Central memory CD8-positive, alpha-beta T cell (primary cell): ENCODE results near the gene HOXD13.

ENCODE experiments used
- ATAC-seq: fragments of 150-1000 bp; cut with Tn5 transposase; replicated peaks from 2 replicates; pipeline ENCODE4 v1.10.0; 2022; ENCODE audit warnings: mild to moderate bottlenecking, moderate FRiP score, moderate number of reproducible peaks; ENCODE audit not compliant: poor library complexity, severe bottlenecking; ENCODE audit errors: extremely low read depth
- DNase-seq, 2 donors: peaks; one replicate each; pipeline ENCODE4 v3.0.0; 2021; ENCODE audit warnings: low spot score in 2 of 2
- H3K27ac Mint-ChIP-seq: one replicate; pipeline ENCODE4 v1.8.0; 2022; ENCODE audit warnings: low read depth, mild to moderate bottlenecking, moderate library complexity, mixed read lengths
- H3K27me3 Mint-ChIP-seq: one replicate; pipeline ENCODE4 v1.8.0; 2022; ENCODE audit warnings: mixed read lengths
- H3K36me3 Mint-ChIP-seq: one replicate; pipeline ENCODE4 v1.8.0; 2022; ENCODE audit warnings: mild to moderate bottlenecking, moderate library complexity, mixed read lengths; ENCODE audit not compliant: insufficient read depth
- H3K4me1 Mint-ChIP-seq: one replicate; pipeline ENCODE4 v1.8.0; 2022; ENCODE audit warnings: mixed read lengths
- H3K4me3 Mint-ChIP-seq: one replicate; pipeline ENCODE4 v1.8.0; 2022; ENCODE audit warnings: mild to moderate bottlenecking, moderate library complexity, mixed read lengths
- H3K9me3 Mint-ChIP-seq: one replicate; pipeline ENCODE4 v1.8.0; 2022; ENCODE audit warnings: mixed read lengths

HOXD13 gene

GRCh38 chr2:176124947-176125771 is 32.6 kb downstream of the HOXD13 start:
- Mint-ChIP-seq H3K4me1 (peaks cover 16% of the 10 kb centered on the region), H3K36me3 (peaks cover 27% of the 10 kb centered on the region), H3K27ac (no peak overlapping the region), H3K9me3 (no peaks in the 10 kb centered on the region), H3K27me3 (peaks cover 78% of the 10 kb centered on the region), H3K4me3 (no peak overlapping the region)
- DNase-seq (no peak), ATAC-seq (no peak)

DNA sequence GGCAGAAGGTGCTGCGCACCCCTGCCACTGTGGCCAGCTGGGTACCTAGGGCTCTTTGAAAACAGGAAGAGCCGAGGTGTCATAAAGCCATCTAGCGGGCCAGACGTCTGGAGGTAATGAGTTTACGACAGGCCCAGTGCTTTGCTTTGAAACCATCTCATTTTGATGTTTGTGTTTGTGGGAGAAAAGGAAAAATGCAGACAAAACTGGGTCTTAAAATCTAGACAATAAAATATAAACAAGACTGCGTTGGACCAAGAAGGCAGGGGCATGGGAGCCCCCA is 33.2 kb downstream of the HOXD13 start:
- DNase-seq (no peak), ATAC-seq (no peak)
- Mint-ChIP-seq H3K4me3 (no peak overlapping the region), H3K27me3 (peaks cover 76% of the 10 kb centered on the region), H3K9me3 (no peaks in the 10 kb centered on the region), H3K4me1 (peaks cover 18% of the 10 kb centered on the region), H3K27ac (no peak overlapping the region), H3K36me3 (peaks cover 30% of the 10 kb centered on the region)

DNA sequence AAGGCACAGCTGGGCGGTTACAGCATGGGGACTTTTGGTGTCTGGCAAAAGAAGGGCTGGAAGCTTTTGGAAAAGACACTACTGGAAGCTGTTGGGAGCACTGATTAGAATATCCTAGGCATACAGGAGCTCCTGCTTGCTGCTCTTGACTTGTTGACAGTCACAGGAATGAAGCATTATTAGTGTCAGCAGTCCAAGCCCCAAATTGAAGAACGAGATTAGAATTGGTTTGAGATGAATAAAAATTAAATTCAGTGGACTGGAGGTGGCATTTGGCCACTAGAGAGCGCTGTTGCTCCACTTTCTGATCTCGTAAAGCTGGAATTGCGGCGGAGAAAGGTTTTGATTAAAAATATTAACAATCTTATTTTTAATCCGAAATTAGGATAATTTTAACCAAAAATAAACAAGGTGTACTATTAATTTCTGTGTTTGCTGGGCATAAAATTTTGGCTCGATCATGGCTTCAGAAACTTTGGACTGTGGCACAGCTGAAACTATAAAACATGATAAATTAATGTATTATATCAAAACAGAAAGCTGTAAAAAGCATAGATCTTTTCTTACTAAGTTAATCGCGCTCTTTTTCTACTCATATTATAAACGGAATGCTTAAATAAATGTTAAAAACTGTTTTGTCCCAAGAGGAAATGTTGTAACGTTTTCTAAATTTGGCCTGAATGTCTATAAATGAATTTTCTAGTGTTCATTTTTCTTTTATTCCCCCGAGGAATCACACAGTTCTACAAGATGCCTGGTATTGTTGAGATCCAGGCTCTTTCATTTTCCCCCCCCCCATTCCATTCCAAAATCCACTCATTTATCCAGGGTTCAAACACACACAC is 34.6 kb downstream of the HOXD13 start:
- H3K4me1 Mint-ChIP-seq: peaks cover 26% of the 10 kb centered on the region
- no peaks in the 10 kb centered on the region for H3K9me3 Mint-ChIP-seq
- DNase-seq: peak; percentile 50 to 65
- no peak for ATAC-seq
- H3K27me3 Mint-ChIP-seq: peaks cover 81% of the 10 kb centered on the region
- peaks cover 30% of the 10 kb centered on the region for H3K36me3 Mint-ChIP-seq
- peak overlapping the region; percentile 54 for H3K4me3 Mint-ChIP-seq
- no peak overlapping the region for H3K27ac Mint-ChIP-seq

GRCh38 chr2:176127774-176128072 is 35.2 kb downstream of the HOXD13 start:
- Mint-ChIP-seq H3K4me3 (peak overlapping the region; percentile 54), H3K27ac (peak overlapping the region; percentile 60), H3K9me3 (no peaks in the 10 kb centered on the region), H3K4me1 (peaks cover 31% of the 10 kb centered on the region), H3K36me3 (peaks cover 34% of the 10 kb centered on the region), H3K27me3 (peaks cover 87% of the 10 kb centered on the region)
- ATAC-seq: no peak
- no peak for DNase-seq

- Mint-ChIP-seq H3K36me3 (peaks cover 34% of the 10 kb centered on the region), H3K27me3 (peaks cover 91% of the 10 kb centered on the region), H3K4me3 (peak overlapping the region; percentile 54), H3K4me1 (peaks cover 31% of the 10 kb centered on the region), H3K9me3 (no peaks in the 10 kb centered on the region), H3K27ac (peak overlapping the region; percentile 60)
- ATAC-seq (no peak), DNase-seq (no peak)
These were observed 35.9 kb downstream of the HOXD13 start for GRCh38 chr2:176128172-176128981.

GRCh38 chr2:176128982-176129796 is 36.7 kb downstream of the HOXD13 start, which contains the start of gene HOXD8:
TSS of gene HOXD8 (plus strand) at chr2:176129705. CDS start at chr2:176130367, 662 bp downstream.
- peak within 1 kb of the TSS; percentile 69 for H3K4me3 Mint-ChIP-seq
- H3K36me3 Mint-ChIP-seq: peaks cover 30% of the 10 kb centered on the region
- DNase-seq: no peak
- no peak for ATAC-seq
- H3K27ac Mint-ChIP-seq: peak within 1 kb of the TSS; percentile 60
- peaks cover 31% of the 10 kb centered on the region for H3K4me1 Mint-ChIP-seq
- H3K27me3 Mint-ChIP-seq: peaks cover 91% of the 10 kb centered on the region
- no peaks in the 10 kb centered on the region for H3K9me3 Mint-ChIP-seq

- H3K36me3 Mint-ChIP-seq: peaks cover 28% of the 10 kb centered on the region
- ATAC-seq (no peak), DNase-seq (no peak)
- H3K27ac Mint-ChIP-seq: no peak overlapping the region
- no peaks in the 10 kb centered on the region for H3K9me3 Mint-ChIP-seq
- peaks cover 90% of the 10 kb centered on the region for H3K27me3 Mint-ChIP-seq
- H3K4me1 Mint-ChIP-seq: peaks cover 31% of the 10 kb centered on the region
- peak overlapping the region; percentile 25 for H3K4me3 Mint-ChIP-seq
These were observed 37.3 kb downstream of the HOXD13 start for GRCh38 chr2:176129813-176130146.

DNA sequence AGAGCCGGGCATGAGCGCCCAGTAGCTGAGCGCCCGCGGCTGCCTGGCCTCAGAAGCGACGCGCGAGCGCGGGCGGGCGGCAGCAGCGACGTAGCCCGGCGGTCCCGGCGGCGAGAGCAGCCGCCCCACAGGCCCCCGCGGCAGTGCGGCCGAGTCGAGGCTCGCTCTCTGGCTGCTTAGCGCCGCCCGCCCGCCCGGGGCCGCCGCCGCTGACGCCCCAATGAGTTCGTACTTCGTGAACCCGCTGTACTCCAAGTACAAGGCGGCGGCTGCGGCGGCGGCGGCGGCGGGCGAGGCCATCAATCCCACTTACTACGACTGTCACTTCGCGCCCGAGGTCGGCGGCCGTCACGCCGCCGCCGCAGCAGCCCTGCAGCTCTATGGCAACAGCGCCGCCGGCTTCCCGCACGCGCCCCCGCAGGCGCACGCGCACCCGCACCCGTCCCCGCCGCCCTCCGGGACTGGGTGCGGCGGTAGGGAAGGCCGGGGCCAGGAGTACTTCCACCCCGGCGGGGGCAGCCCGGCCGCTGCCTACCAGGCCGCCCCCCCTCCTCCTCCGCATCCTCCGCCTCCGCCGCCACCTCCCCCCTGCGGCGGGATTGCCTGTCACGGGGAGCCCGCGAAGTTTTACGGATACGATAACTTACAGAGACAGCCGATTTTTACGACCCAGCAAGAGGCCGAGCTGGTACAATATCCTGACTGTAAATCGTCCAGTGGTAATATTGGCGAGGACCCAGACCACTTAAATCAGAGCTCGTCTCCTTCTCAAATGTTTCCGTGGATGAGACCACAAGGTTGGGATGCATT is 37.8 kb downstream of the HOXD13 start:
- DNase-seq: no peak
- H3K27me3 Mint-ChIP-seq: peaks cover 90% of the 10 kb centered on the region
- ATAC-seq: peak; percentile 22
- H3K9me3 Mint-ChIP-seq: no peaks in the 10 kb centered on the region
- peaks cover 34% of the 10 kb centered on the region for H3K4me1 Mint-ChIP-seq
- H3K36me3 Mint-ChIP-seq: peaks cover 28% of the 10 kb centered on the region
- H3K4me3 Mint-ChIP-seq: peak overlapping the region; percentile 69
- H3K27ac Mint-ChIP-seq: peak overlapping the region; percentile 55

DNA sequence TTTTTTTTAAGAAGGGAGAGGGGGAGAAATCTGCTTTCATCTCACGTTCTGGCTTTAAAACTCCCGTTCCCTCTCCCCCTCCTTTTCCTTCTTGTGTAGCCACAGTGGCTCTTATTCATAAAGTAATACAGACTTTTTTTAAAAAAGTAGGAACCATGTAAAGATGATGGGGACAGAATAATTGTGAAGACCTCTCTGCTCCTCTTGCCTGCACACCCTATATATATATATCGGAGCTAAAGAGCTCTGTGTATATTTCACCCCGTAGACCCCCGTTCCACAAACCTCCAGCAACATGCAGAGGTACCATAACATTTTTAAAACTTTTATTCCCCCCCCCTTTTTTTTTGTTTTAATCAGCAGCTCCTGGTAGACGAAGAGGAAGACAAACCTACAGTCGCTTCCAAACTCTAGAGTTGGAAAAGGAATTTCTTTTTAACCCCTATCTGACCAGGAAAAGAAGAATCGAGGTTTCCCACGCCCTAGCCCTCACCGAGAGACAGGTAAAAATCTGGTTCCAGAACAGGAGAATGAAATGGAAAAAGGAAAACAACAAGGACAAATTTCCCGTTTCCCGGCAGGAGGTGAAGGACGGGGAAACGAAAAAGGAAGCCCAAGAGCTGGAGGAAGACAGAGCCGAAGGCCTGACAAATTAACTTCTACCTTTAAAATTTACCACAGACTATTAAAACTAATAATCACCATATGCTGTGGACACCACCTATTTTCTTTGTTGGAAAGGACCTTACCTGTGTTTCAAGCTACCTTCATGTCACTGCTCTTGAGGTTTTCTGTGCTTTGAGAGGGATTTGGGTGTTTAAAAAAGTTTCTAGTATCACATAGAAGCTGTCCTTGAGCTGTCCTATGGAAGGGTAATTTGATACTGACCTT is 38.7 kb downstream of the HOXD13 start:
- ATAC-seq (no peak), DNase-seq (no peak)
- Mint-ChIP-seq H3K36me3 (peaks cover 30% of the 10 kb centered on the region), H3K4me3 (peak overlapping the region; percentile 69), H3K27me3 (peaks cover 90% of the 10 kb centered on the region), H3K9me3 (no peaks in the 10 kb centered on the region), H3K4me1 (peaks cover 40% of the 10 kb centered on the region), H3K27ac (peak overlapping the region; percentile 55)

DNA sequence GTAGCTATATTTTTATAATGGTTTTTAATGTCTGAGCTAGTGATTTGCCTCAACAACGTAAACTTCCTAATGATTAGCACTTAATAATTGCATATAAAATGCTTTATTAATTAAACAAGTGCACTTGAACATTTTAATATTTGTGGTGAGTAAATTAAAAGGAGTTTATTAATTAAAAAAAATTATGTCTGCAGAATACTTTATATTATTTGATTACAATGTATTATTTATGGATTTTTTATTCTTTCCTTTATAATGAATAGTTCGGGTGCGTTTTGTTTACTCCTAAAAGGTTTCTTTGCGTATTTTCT is 39.3 kb downstream of the HOXD13 start:
- Mint-ChIP-seq H3K27ac (no peak overlapping the region), H3K27me3 (peaks cover 90% of the 10 kb centered on the region), H3K36me3 (peaks cover 30% of the 10 kb centered on the region), H3K4me3 (peak overlapping the region; percentile 72), H3K4me1 (peaks cover 40% of the 10 kb centered on the region), H3K9me3 (no peaks in the 10 kb centered on the region)
- ATAC-seq (no peak), DNase-seq (no peak)
